HG02981 (cell line): ENCODE measurements around the gene LRRC32.

Source experiments
- ATAC-seq: cut with Tn5 transposase; IDR thresholded peaks from one replicate; pipeline ENCODE4 v1.9.1; 2021; ENCODE audit warnings: mild to moderate bottlenecking, moderate library complexity; ENCODE audit not compliant: unreplicated experiment

The LRRC32 gene

DNA sequence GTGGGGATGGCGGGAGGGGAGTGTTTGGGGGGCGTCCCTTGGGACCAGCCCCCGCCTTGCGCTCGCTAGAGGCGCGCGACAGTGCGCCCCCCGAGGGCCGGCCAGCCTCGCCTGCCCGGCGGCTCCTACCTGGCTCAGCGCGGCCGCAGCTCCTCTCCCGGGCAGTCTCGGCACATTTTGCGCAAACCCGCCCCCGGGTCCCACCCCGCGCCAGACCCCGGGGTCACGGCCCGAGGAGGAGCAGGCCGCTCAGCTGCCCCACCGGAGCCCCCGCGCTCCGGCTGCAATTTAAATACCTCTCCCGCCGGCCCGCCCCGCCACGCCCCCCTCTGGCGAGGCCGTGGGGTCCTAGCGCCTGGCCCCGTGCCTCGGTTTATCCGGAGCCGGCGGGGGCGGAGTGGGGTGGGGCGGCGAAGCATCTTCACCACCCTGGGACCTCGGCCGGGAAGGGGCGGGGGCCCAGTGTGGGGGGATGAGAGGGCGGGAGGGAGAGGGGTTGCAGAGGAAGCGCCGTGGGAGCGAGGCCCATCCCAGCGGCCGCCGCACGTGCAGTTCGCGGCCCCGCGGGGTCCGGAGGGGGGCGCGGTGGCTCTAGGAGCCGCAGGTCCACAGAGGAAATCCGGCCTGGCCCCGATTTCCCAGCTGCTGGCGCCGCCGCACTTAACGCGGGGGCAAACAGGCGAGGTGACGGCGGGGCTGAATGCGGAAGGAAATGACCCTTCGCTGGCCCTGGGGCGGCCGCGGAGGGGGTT, at the start of gene LRRC32:
LRRC32 (minus strand) TSS at position 263 of the 752 bp plus-strand sequence. CDS start 4,793 bp downstream, outside the sequence.
- no peak for ATAC-seq

GRCh38 chr11:76719686-76720085, 49.1 kb upstream of the LRRC32 start:
- no peak for ATAC-seq

GRCh38 chr11:76719281-76719680, 48.7 kb upstream of the LRRC32 start:
- ATAC-seq: no peak

- ATAC-seq: no peak
Measured at GRCh38 chr11:76717816-76718215, 47.3 kb upstream of the LRRC32 start.

DNA sequence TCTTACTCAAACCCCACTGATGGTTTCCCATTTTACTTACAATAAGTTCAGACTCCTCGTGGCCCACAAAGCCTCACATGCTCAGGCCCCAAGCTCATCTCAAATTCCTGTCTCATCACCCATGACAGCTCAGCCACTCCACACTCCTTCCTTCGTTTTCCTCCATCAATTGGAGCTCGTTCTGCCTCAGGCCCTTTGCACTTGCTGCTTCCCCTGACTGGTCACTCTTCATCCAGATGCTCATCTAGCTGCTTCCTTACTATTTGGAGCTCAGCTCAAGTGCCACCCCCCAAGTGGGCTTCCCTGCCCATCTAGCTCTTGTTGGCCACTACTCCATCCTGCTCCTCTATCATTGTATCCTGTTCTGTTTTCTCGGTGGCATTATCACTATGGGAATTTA, 46.8 kb upstream of the LRRC32 start:
- no peak for ATAC-seq

DNA sequence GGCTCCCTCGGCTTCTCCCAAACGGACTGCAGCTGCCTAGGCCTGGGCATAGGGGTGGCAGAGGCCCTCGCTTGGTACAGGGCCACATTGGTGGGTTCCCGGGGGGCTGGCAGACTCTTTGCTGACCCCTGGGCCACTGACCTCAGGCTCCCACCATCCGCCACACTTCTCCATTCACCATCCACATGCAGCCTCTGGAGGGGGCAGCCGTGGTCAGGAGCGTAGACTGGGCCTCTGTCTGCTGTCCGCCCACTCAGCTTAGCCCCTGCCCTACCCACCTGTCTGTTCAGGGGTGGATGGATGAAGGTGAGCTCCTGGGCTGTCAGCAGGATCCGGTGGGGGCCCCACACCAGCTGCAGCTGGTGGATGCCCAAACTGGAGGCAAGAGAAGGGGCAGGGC, 45.7 kb upstream of the LRRC32 start:
- ATAC-seq: no peak

GRCh38 chr11:76714493-76714892, 43.9 kb upstream of the LRRC32 start:
- no peak for ATAC-seq

DNA sequence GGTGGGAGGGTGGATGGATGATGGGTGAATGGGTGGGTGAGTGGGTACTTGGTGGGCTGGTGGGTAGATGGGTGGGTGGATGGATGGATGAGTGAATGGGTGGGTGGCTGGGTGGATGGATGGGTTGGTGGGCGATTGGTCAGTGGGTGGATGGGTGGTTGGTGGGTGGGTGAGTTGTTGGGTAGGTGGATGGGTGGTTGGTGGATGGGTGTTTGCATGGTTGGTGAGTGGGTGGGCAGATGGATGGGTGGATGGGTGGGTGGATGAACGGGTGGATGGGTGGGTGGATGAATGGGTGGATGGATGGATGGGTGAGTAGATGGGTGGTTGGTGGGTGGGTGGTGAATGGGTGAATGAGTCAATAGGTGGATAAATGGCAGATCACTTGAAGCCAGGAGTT, 43.0 kb upstream of the LRRC32 start:
- no peak for ATAC-seq

DNA sequence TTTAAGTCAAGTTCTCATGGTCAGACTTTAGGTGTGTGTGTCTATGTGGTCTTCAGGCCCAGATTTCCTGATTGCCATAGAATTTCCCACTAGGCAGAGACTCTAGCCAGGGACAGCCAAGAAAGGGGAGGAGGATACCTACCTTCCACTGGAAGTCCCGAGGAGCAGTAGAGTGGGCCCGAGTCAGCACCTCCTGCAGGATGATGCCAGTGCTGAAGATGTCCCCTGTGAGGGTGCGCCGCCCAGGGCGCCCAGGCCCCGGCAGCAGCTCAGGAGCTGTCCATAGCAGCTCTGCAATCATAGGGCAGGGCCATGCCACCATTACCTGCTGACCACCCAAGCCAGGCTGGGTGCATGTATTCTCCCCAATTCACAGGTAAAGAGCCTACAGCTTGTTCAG, 41.6 kb upstream of the LRRC32 start:
- no peak for ATAC-seq

- no peak for ATAC-seq
Measured at GRCh38 chr11:76709756-76710155, 39.2 kb upstream of the LRRC32 start.

DNA sequence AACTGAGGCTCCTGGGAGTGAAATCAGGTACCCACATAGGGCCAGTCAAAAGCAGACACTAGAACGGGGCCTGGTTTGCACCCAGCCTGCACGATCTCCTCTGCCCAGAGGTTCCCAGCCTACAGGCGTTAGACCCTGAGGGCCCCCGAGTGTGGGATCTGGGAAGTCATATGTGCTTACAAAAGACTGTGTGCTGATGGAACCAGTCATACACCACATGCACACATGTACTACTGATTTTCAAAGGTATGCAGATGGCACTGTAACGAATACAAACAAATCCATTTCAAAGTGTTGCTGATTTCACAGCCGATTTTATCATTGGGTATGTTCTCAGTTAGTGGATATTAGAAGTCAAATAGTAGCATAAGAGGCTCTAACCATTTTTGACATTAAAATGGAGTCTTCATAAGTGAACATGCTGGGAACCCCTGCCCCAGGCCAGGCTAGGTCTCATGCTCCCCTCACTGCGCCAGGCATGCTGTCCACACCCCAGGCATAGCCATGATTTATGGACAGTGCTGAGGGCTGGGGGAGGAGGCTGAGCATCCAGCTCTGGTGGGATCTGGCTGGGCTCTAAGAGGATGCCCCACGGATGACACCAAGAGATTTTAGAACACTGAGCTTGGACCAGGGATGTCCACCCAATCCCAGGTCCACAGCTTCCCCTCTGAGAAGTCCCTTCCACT, 38.6 kb upstream of the LRRC32 start:
- ATAC-seq: no peak

DNA sequence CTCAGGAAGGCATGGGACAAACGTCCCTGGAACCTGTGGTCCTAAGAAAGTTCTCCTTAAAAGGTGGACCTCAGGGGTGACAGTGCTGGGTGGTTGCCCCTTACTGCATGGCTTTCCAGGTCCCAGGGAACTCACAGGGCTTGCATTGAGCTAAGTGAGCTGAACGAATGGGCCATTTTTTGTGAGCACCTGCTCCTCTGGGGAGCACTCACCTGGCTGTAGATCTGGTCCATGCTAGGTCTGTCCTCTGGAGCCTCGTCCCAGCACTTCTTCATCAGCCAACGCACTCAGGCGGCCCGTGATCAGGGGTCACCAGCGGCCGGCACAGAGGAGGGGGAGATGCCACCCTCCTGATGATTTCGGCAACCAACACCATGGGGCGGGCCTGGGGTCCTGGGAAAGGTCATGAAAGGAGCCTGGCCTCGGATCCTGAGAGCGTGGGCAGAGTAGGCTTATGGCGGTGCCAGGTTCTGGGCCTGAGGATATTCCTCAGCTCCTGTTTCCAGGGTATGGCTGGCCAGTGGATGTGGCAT, 36.8 kb upstream of the LRRC32 start:
- ATAC-seq: no peak

- no peak for ATAC-seq
Measured at GRCh38 chr11:76706667-76707066, 36.1 kb upstream of the LRRC32 start.

- ATAC-seq: no peak
Measured at GRCh38 chr11:76705826-76706225, 35.3 kb upstream of the LRRC32 start.

DNA sequence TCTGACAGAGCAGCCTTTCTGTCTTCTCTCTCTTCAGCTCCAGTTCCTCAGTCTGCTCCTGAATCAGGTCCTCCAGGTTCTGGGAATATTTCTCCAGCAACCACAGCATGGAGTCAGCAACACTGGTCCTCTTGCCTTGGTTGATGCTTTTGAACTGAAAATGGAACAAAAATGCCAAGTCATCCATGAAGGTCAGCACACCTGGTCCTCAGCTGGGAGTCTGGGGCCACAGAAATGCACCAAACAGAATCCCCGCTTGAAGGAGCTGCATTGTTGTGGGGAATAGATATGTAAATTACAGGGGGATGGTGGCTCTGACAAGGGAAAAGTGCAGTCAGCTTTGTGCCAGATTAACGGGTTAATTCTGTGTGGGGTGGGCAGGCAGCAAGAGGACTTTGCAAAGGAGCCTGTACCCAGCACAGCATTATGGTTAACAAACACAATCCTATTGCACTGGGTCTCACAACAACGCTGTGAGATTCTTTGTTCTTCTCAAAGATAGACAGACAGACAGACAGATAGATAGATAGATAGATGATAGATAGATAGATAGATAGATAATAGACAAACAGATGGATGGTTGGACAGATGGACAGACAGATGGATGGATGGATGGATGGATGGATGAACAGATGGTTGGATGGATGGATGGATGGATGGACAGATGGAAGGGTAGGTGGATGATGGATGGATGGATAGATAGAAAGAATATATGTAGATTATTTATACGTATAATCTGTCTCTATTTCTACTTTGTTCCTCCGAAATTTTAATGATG, 33.8 kb upstream of the LRRC32 start:
- no peak for ATAC-seq

DNA sequence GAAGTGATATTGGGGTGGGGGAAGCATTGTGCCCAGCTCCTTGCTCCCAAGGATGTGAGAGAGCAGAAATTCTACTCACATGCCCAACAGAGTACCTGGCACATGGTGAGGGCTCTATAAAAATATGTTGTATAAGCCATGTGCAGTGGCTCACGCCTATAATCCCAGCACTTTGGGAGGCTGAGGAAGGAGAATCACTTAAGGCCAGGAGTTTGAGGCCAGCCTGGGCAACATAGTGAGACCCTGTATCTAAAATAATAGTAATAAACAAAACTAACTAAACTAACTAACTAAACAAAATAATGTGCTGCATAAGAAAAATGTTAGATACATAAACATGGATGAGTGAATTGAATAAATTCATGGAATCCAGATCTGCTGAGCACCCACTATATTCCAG, 33.2 kb upstream of the LRRC32 start:
- no peak for ATAC-seq

DNA sequence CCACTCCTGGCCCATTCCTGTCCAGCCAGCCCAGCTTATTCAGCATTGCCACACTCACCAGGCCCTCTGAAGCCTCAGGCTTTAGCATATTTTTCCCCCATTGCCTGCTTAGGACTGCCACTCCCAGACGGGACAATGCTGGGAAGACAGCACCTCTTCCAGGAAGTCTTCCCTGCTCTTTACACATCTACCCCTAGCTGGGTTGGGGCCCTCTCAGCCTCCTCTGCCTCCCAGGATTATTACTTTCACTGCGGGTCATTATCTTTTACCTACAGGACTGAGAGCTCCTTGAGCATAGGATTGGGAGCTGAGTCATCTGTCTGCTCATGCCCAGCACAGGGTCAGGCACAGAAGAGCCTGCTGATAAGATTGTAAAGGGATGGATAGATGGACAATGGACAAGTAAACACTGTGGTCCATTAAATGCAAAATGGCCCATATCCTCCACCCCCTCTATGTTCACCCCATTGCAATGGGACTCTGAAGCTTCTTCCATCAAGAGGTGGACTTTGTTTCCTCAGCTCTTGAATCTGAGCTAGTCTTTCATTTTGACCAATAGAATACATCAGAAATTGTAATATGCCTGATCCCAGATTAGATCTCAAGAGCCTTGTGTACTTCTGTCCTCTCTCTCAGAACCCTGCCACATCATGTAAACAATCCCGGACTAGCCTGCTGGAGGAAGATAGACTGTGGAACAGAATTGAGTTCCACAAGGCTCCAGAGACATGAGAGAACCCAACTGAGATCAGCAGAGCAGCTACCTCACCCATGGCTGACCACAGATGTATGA, 32.0 kb upstream of the LRRC32 start:
- no peak for ATAC-seq

- ATAC-seq: no peak
Measured at GRCh38 chr11:76701294-76702040, 30.9 kb upstream of the LRRC32 start.

DNA sequence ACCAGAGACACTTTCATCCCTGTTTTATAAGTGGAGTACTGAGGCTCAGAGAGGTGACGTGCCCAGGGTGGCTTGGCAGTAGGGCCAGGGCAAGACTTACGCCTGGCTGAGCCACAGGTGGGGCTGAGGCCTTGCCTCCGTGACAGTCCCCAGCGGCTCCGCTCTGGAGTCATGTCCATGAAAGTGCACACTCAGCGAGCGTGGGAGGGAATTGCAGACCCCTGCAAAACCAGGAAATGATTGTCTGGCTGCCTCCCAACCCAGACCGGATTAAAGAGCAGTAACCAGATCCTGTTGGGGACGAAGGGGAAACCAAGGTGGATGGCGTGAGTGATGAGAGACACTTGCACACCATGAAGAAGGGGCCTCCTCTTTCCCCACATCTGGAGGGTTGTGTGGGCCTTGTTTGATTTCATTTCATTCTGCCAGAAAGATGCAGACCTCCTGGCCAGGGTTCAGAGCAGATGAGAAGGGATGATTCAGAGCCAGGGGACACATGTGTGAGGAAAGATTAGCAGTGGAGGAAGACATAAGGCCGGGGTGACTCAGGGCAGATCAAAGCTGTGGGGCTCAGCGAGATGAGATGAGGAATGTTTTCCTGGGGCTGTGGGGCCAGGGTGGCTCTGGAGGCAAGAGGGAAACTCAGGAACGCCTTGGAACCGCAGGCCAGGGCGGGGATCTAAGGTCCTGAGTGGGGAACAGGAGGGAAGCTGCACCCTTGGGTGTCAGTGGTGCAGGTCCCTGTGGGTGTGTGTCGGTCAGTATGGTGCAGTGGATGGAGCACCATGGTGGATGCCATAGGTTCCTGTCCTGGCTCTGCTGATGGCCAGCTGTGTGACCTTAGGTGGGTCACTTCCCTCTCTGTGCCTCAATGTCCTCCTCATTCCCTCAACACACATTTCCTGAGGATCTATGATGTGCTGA, 29.9 kb upstream of the LRRC32 start:
- ATAC-seq: no peak
